Parathyroid adenoma (tissue), 2 donors: ENCODE measurements around the gene SPINDOC.
"Not testable (repeated sequence)": the region's sequence is repeated elsewhere in the genome, so short reads cannot be mapped to it uniquely, and the experiment has no call there.

Experiments
- H2AFZ ChIP-seq: fragments of 300-600 bp; sonication (generic); one replicate; pipeline ENCODE4 v1.7.0; 2017; ENCODE audit warnings: antibody characterized with exemption, mild to moderate bottlenecking
- H3K27ac ChIP-seq: fragments of 300-600 bp; sonication (generic); one replicate; pipeline ENCODE4 v1.7.0; 2017
- H3K27me3 ChIP-seq: fragments of 300-600 bp; sonication (generic); one replicate; pipeline ENCODE4 v1.7.0; 2017; ENCODE audit warnings: low read length; ENCODE audit not compliant: control insufficient read depth, insufficient read depth
- H3K36me3 ChIP-seq: fragments of 300-600 bp; sonication (generic); one replicate; pipeline ENCODE4 v1.7.0; 2017; ENCODE audit warnings: low read length; ENCODE audit not compliant: control insufficient read depth, insufficient read depth
- H3K4me1 ChIP-seq: fragments of 300-600 bp; sonication (generic); one replicate; pipeline ENCODE4 v1.7.0; 2017; ENCODE audit warnings: control low read depth
- H3K4me2 ChIP-seq: fragments of 300-600 bp; sonication (generic); one replicate; pipeline ENCODE4 v1.7.0; 2017; ENCODE audit warnings: low read length
- H3K4me3 ChIP-seq: fragments of 300-600 bp; sonication (generic); one replicate; pipeline ENCODE4 v1.7.0; 2017; ENCODE audit warnings: low read depth, low read length
- H3K79me2 ChIP-seq: fragments of 300-600 bp; sonication (generic); one replicate; pipeline ENCODE4 v1.7.0; 2017; ENCODE audit warnings: control low read depth
- H3K9ac ChIP-seq: fragments of 300-600 bp; sonication (generic); one replicate; pipeline ENCODE4 v1.7.0; 2017; ENCODE audit warnings: mild to moderate bottlenecking
- H3K9me3 ChIP-seq: fragments of 300-600 bp; sonication (generic); one replicate; pipeline ENCODE4 v1.7.0; 2017; ENCODE audit warnings: low read length; ENCODE audit not compliant: control insufficient read depth
- TF ChIP-seq, protein P1 (sequence below): fragments of 300-600 bp; sonication (generic); IDR thresholded peaks from one replicate; pipeline ENCODE4 v1.7.0; 2017; ENCODE audit warnings: antibody characterized with exemption, mild to moderate bottlenecking
- donor health status: primary hyperparathyroidism.

The SPINDOC gene

DNA sequence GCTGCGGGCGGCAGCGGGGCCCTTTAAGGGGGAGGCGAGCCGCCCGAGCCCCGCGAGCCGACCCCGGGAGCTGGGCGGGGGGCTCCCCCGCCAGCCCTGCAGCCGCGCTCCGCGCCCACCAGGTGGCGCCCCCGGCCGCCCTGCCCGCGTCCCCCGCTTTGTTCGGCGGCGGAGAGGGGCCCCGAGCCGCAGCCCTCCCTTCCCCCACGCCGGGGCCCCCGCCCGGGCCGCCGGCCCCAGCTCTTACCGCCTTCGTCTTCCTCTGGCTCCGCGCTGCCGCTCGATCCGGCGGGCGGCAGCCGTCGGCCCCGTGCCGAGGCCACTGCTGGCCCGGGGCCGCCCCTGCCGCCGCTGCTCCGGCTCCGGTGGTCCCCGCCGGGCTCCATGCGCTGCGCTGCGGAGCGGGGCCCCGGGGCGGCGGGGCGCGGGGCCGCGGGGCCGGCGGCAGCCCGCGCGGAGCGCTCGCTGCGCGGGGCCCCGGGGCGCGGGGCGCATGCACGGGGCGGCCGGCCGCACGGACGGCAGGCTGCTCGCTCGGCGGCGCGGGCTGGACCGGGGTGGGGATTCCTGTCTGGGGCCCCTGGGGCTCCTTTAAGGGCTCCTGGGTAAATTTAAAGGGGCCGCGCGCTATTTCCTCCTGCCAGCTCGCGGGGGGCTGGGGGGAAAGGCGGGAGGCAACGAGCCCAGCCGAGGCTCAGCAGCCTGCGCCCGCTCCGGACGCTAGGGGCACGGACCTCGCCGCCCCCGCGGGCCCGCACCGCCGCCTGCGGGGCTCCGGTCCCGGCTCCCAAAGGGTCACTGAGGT lies 44.8 kb upstream of the SPINDOC start, which contains the start of gene ZFTA:
TSS of gene ZFTA (minus strand) at position 539 of the 805 bp plus-strand sequence. CDS start at position 386, 153 bp downstream.
- no peak within 1 kb of the TSS for H3K9ac ChIP-seq
- TF ChIP-seq, protein P1, sequence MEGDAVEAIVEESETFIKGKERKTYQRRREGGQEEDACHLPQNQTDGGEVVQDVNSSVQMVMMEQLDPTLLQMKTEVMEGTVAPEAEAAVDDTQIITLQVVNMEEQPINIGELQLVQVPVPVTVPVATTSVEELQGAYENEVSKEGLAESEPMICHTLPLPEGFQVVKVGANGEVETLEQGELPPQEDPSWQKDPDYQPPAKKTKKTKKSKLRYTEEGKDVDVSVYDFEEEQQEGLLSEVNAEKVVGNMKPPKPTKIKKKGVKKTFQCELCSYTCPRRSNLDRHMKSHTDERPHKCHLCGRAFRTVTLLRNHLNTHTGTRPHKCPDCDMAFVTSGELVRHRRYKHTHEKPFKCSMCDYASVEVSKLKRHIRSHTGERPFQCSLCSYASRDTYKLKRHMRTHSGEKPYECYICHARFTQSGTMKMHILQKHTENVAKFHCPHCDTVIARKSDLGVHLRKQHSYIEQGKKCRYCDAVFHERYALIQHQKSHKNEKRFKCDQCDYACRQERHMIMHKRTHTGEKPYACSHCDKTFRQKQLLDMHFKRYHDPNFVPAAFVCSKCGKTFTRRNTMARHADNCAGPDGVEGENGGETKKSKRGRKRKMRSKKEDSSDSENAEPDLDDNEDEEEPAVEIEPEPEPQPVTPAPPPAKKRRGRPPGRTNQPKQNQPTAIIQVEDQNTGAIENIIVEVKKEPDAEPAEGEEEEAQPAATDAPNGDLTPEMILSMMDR, result no peak
- no peaks in the 10 kb centered on the region for H3K27me3 ChIP-seq
- H3K79me2 ChIP-seq, result no peaks in the 10 kb centered on the region
- peak within 1 kb of the TSS; percentile 85 for H2AFZ ChIP-seq
- no peaks in the 10 kb centered on the region for H3K4me1 ChIP-seq
- no peaks in the 10 kb centered on the region for H3K9me3 ChIP-seq
- H3K27ac ChIP-seq, result no peak within 1 kb of the TSS
- H3K4me3 ChIP-seq, result peak within 1 kb of the TSS; percentile 66
- H3K4me2 ChIP-seq, result peak within 1 kb of the TSS; percentile 78
- H3K36me3 ChIP-seq, result no peaks in the 10 kb centered on the region

- no peak overlapping the region for H3K9ac ChIP-seq
Measured at GRCh38 chr11:63769042-63769713, 44.1 kb upstream of the SPINDOC start.

DNA sequence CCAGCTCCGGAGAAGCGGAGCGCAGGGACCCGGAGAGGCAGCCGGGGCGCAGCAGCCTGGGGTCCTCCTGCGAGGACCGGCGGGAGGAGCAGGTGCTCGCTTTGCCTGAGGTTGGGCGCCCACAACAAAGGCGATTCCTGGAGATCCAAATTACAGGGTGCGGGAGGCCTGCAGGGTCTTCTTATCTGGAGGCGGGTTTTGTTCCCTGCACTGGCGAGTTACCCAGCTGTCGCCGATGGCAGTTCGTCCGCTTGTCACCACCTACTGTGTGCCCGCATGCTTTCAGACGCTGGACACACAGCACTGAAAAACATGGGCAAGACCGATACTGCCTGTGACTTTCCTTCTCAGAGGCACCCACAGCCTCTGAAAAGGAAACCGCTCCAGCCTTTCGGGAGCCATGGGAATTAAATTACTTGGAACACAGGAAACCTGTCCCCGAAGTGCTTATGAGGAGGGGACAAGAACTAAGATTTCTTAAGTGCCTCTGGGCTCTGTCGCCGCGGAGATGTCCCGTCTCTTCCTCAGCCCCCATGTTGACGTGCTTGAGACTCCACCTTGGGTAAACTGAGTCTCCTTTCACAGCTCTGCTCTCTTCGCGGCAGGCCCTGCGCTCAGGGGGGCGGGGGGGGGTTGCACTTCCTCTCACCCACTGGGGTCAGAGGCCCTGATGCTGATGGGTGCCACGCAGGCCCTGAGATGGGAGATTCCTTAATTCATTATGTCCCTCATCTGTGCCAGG lies 43.4 kb upstream of the SPINDOC start:
- H3K4me3 ChIP-seq, result no peak overlapping the region
- no peak overlapping the region for H3K27ac ChIP-seq
- H3K36me3 ChIP-seq, result no peaks in the 10 kb centered on the region
- H3K4me1 ChIP-seq, result no peaks in the 10 kb centered on the region
- no peak overlapping the region for H3K9ac ChIP-seq
- H3K4me2 ChIP-seq, result peak overlapping the region; percentile 57
- TF ChIP-seq, protein P1, result no peak
- no peaks in the 10 kb centered on the region for H3K27me3 ChIP-seq
- no peaks in the 10 kb centered on the region for H3K79me2 ChIP-seq
- H3K9me3 ChIP-seq, result no peaks in the 10 kb centered on the region
- H2AFZ ChIP-seq, result peak overlapping the region; percentile 85

More at GRCh38 chr11:63769042-63769713, 44.1 kb upstream of the SPINDOC start:
- Histone ChIP-seq H3K79me2 (no peaks in the 10 kb centered on the region), H3K27ac (no peak overlapping the region), H3K4me3 (peak overlapping the region; percentile 5), H2AFZ (peak overlapping the region; percentile 85), H3K36me3 (no peaks in the 10 kb centered on the region), H3K4me2 (peak overlapping the region; percentile 57), H3K9me3 (no peaks in the 10 kb centered on the region), H3K4me1 (no peaks in the 10 kb centered on the region), H3K27me3 (no peaks in the 10 kb centered on the region)
- TF ChIP-seq, protein P1, result no peak

DNA sequence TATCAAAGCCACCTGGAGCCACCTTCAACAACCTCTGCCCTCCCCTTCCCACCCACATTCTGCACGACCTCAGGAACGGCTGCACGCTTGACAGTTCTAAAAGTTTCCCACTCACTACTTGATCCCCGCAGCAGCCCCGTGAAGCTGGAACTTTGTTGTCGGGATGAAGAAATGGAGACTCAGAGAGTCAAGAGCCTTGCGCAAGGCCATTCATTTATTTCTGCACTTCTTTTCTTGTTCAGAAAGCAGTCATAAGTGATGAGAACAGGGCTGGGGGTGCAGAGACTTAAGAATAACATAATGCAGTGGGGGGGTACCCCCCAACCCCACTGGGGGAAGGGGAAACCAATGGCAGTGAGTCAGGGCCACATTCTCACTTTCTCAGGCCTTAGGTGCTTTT lies 42.5 kb upstream of the SPINDOC start:
- Histone ChIP-seq H3K9me3 (no peaks in the 10 kb centered on the region), H2AFZ (no peak overlapping the region), H3K36me3 (no peaks in the 10 kb centered on the region), H3K9ac (no peak overlapping the region), H3K4me2 (no peak overlapping the region), H3K4me1 (no peaks in the 10 kb centered on the region), H3K27me3 (no peaks in the 10 kb centered on the region), H3K79me2 (no peaks in the 10 kb centered on the region), H3K4me3 (no peak overlapping the region), H3K27ac (no peak overlapping the region)
- TF ChIP-seq, protein P1, result no peak

DNA sequence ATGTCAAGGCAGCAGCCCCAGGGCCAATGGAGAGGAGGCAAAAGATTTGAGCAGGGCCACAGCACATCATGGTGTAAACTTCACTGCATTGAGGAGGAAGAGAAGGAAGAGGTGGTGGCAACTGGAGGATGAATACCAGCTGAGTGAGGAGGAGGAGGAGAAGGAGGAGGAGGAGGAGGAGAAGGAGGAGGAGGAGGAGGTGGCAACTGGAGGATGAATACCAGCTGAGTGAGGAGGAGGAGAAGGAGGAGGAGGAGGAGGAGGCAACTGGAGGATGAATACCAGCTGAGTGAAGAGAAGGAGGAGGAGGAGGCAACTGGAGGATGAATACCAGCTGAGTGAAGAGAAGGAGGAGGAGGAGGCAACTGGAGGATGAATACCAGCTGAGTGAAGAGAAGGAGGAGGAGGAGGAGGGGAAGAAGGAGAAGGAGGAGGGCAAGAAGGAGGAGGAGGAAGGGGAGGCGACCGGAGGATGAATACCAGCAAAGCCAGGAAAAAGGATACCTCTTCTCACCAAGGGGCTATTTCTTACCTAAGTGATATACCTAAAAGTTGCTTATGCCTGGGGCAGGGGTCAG lies 41.4 kb upstream of the SPINDOC start:
- H3K36me3 ChIP-seq, H3K9me3 ChIP-seq, H3K4me3 ChIP-seq, H3K4me1 ChIP-seq, H2AFZ ChIP-seq, H3K4me2 ChIP-seq, H3K27ac ChIP-seq, H3K9ac ChIP-seq, H3K79me2 ChIP-seq, H3K27me3 ChIP-seq: not testable (repeated sequence)
